Measurements from ENCODE around the gene NDUFAB1. TPM values are rescaled to one million over a fixed set of nuclear protein-coding genes. Genes with fewer than 3 reads are reported as not detected.

NDUFAB1 gene
- total and polyA plus RNA-seq, 2 of the 13 experiments (the other 11 are each of a cell fraction or from before 2014, with no cell fraction given): 221 to 601 TPM

GRCh38 chr16:23537390-23537789 is 58.7 kb downstream of the NDUFAB1 start (continued):
- TF ChIP-seq BRD4 (CRISPR knock-in tag; IDR thresholded peaks at IDR 0.05) (no peak), ZBTB26 (CRISPR knock-in tag; IDR thresholded peaks at IDR 0.05; ENCODE audit: borderline replicate concordance) (no peak), EHMT2 (IDR thresholded peaks at IDR 0.05; ENCODE audit: borderline replicate concordance, low read depth, low read length) (no peak), ATRX (CRISPR knock-in tag; IDR thresholded peaks at IDR 0.05; ENCODE audit: borderline replicate concordance) (no peak), ZKSCAN1 (IDR thresholded peaks at IDR 0.05; ENCODE audit: low read length) (no peak), SALL1 (CRISPR knock-in tag; IDR thresholded peaks at IDR 0.05) (0 out of 2 replicates have a peak, but pooled peaks have one; percentile 26), HNRNPL (IDR thresholded peaks at IDR 0.05; ENCODE audit: low read depth, low read length) (no peak), SNRNP70 (IDR thresholded peaks at IDR 0.05; ENCODE audit: low read depth, low read length) (no peak), ZNF143 (CRISPR knock-in tag; IDR thresholded peaks at IDR 0.05) (no peak), ZNF800 (CRISPR knock-in tag; IDR thresholded peaks at IDR 0.05) (no peak), ZSCAN22 (CRISPR knock-in tag; IDR thresholded peaks at IDR 0.05) (no peak), KDM4B (CRISPR knock-in tag; IDR thresholded peaks at IDR 0.05) (no peak), ZNF878 (CRISPR knock-in tag; IDR thresholded peaks at IDR 0.05) (no peak), FOXP1 (IDR thresholded peaks at IDR 0.05) (no peak), FOXP1 (CRISPR knock-in tag; IDR thresholded peaks at IDR 0.05) (peak; percentile 21; the same call in 1 of the 2 replicates), ZNF326 (CRISPR knock-in tag; IDR thresholded peaks at IDR 0.05; ENCODE audit: borderline replicate concordance) (no peak), GTF2F1 (IDR thresholded peaks at IDR 0.05; ENCODE audit: low read length) (no peak), ZNF891 (CRISPR knock-in tag; IDR thresholded peaks at IDR 0.05) (no peak), RXRA (CRISPR knock-in tag; IDR thresholded peaks at IDR 0.05) (no peak), PRMT3 (CRISPR knock-in tag; IDR thresholded peaks at IDR 0.05; ENCODE audit: borderline replicate concordance, low read depth) (no peak), SNAI1 (CRISPR knock-in tag; IDR thresholded peaks at IDR 0.05; ENCODE audit: borderline replicate concordance) (no peak), TCF12 (IDR thresholded peaks at IDR 0.05) (no peak), TCF12 (CRISPR knock-in tag; IDR thresholded peaks at IDR 0.05) (no peak), STAT5B (CRISPR knock-in tag; IDR thresholded peaks at IDR 0.05) (no peak), ZNF672 (CRISPR knock-in tag; IDR thresholded peaks at IDR 0.05) (no peak), SRY (CRISPR knock-in tag; IDR thresholded peaks at IDR 0.05) (no peak)
- TF ChIP-seq, protein P1, sequence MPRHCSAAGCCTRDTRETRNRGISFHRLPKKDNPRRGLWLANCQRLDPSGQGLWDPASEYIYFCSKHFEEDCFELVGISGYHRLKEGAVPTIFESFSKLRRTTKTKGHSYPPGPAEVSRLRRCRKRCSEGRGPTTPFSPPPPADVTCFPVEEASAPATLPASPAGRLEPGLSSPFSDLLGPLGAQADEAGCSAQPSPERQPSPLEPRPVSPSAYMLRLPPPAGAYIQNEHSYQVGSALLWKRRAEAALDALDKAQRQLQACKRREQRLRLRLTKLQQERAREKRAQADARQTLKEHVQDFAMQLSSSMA (CRISPR knock-in tag; IDR thresholded peaks at IDR 0.05): no peak
- TF ChIP-seq, protein P2, sequence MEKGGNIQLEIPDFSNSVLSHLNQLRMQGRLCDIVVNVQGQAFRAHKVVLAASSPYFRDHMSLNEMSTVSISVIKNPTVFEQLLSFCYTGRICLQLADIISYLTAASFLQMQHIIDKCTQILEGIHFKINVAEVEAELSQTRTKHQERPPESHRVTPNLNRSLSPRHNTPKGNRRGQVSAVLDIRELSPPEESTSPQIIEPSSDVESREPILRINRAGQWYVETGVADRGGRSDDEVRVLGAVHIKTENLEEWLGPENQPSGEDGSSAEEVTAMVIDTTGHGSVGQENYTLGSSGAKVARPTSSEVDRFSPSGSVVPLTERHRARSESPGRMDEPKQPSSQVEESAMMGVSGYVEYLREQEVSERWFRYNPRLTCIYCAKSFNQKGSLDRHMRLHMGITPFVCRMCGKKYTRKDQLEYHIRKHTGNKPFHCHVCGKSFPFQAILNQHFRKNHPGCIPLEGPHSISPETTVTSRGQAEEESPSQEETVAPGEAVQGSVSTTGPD (CRISPR knock-in tag; IDR thresholded peaks at IDR 0.05): no peak
- TF ChIP-seq, protein P3, sequence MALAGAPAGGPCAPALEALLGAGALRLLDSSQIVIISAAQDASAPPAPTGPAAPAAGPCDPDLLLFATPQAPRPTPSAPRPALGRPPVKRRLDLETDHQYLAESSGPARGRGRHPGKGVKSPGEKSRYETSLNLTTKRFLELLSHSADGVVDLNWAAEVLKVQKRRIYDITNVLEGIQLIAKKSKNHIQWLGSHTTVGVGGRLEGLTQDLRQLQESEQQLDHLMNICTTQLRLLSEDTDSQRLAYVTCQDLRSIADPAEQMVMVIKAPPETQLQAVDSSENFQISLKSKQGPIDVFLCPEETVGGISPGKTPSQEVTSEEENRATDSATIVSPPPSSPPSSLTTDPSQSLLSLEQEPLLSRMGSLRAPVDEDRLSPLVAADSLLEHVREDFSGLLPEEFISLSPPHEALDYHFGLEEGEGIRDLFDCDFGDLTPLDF (CRISPR knock-in tag; IDR thresholded peaks at IDR 0.05): no peak

Measured in HepG2 (cell line).